MM.1S (cell line): ENCODE results near the gene PLD4.

Experiments
- DNase-seq: peaks from one replicate; pipeline ENCODE4 v3.0.0-alpha.2; 2015
- H2AFZ ChIP-seq: fragments of 300-600 bp; sonication (generic); 2 replicates; pipeline ENCODE4 v1.6.0; 2016; ENCODE audit warnings: antibody characterized with exemption, low read length
- H3F3A ChIP-seq: fragments of 300-600 bp; sonication (generic); 2 replicates; pipeline ENCODE4 v1.6.1; 2016; ENCODE audit warnings: mild to moderate bottlenecking, antibody characterized with exemption, low read length, moderate library complexity, mixed read lengths; ENCODE audit not compliant: insufficient read depth
- H3K27ac ChIP-seq: fragments of 300-600 bp; sonication (generic); 2 replicates; pipeline ENCODE4 v1.5.1; 2016; ENCODE audit warnings: mild to moderate bottlenecking, low read length
- H3K27me3 ChIP-seq: fragments of 300-600 bp; sonication (generic); replicated peaks from 2 replicates; pipeline ENCODE4 v1.6.0; 2016; ENCODE audit warnings: low read length; ENCODE audit not compliant: insufficient read depth
- H3K36me3 ChIP-seq: fragments of 300-600 bp; sonication (generic); replicated peaks from 2 replicates; pipeline ENCODE4 v1.6.1; 2016; ENCODE audit warnings: mild to moderate bottlenecking, low read length, mixed read lengths; ENCODE audit not compliant: insufficient read depth
- H3K4me1 ChIP-seq: fragments of 300-600 bp; sonication (generic); 2 replicates; pipeline ENCODE4 v1.6.1; 2016; ENCODE audit warnings: low read length, mixed read lengths
- H3K4me2 ChIP-seq: fragments of 300-600 bp; sonication (generic); 2 replicates; pipeline ENCODE4 v1.6.0; 2016; ENCODE audit warnings: low read depth, low read length
- H3K4me3 ChIP-seq: fragments of 300-600 bp; sonication (generic); 2 replicates; pipeline ENCODE4 v1.5.1; 2016; ENCODE audit warnings: low read length, mixed read lengths
- H3K79me2 ChIP-seq: fragments of 300-600 bp; sonication (generic); 2 replicates; pipeline ENCODE4 v1.6.1; 2016; ENCODE audit warnings: mixed run types, low read length, mixed read lengths
- H3K9ac ChIP-seq: fragments of 300-600 bp; sonication (generic); 2 replicates; pipeline ENCODE4 v1.6.1; 2016; ENCODE audit warnings: low read length, mixed read lengths
- H3K9me2 ChIP-seq: fragments of 300-600 bp; sonication (generic); replicated peaks from 2 replicates; pipeline ENCODE4 v1.6.1; 2016; ENCODE audit warnings: mild to moderate bottlenecking, low read length, mixed read lengths; ENCODE audit not compliant: insufficient read depth
- H3K9me3 ChIP-seq: fragments of 300-600 bp; sonication (generic); replicated peaks from 2 replicates; pipeline ENCODE4 v1.6.1; 2016; ENCODE audit warnings: mild to moderate bottlenecking, low read length, mixed read lengths; ENCODE audit not compliant: insufficient read depth
- H4K20me1 ChIP-seq: fragments of 300-600 bp; sonication (generic); 2 replicates; pipeline ENCODE4 v1.6.1; 2016; ENCODE audit warnings: mild to moderate bottlenecking, low read length, moderate library complexity, mixed read lengths; ENCODE audit not compliant: insufficient read depth
- EZH2 ChIP-seq: fragments of 300-600 bp; sonication (generic); optimal IDR thresholded peaks from 2 replicates; pipeline ENCODE3; 2017; ENCODE audit warnings: low read depth, mild to moderate bottlenecking, antibody characterized with exemption, low read length, mixed read lengths
- EZH2phosphoT487 ChIP-seq: fragments of 300-600 bp; sonication (generic); IDR thresholded peaks from 2 replicates; pipeline ENCODE4 v1.6.1; 2018; ENCODE audit warnings: antibody characterized with exemption, low read length
- TF ChIP-seq, protein P1 (sequence below): fragments of 300-600 bp; sonication (generic); IDR thresholded peaks from 2 replicates; pipeline ENCODE4 v1.5.1; 2016; ENCODE audit warnings: antibody characterized with exemption, low read length, mixed read lengths

PLD4 gene

GRCh38 chr14:104969741-104970230, 45.1 kb downstream of the PLD4 start:
- Histone ChIP-seq H3K79me2 (no peaks in the 10 kb centered on the region), H3K4me3 (no peak overlapping the region), H3K4me2 (no peak overlapping the region), H4K20me1 (no peaks in the 10 kb centered on the region), H3K27me3 (peaks cover 36% of the 10 kb centered on the region), H3K27ac (no peak overlapping the region), H3K4me1 (no peaks in the 10 kb centered on the region), H3K9me3 (no peaks in the 10 kb centered on the region), H3K36me3 (no peaks in the 10 kb centered on the region), H3F3A (no peaks in the 10 kb centered on the region), H2AFZ (no peak overlapping the region), H3K9me2 (no peaks in the 10 kb centered on the region), H3K9ac (no peak overlapping the region)
- DNase-seq, result no peak
- TF ChIP-seq EZH2 (no peak), EZH2phosphoT487 (no peak)
- TF ChIP-seq, protein P1, sequence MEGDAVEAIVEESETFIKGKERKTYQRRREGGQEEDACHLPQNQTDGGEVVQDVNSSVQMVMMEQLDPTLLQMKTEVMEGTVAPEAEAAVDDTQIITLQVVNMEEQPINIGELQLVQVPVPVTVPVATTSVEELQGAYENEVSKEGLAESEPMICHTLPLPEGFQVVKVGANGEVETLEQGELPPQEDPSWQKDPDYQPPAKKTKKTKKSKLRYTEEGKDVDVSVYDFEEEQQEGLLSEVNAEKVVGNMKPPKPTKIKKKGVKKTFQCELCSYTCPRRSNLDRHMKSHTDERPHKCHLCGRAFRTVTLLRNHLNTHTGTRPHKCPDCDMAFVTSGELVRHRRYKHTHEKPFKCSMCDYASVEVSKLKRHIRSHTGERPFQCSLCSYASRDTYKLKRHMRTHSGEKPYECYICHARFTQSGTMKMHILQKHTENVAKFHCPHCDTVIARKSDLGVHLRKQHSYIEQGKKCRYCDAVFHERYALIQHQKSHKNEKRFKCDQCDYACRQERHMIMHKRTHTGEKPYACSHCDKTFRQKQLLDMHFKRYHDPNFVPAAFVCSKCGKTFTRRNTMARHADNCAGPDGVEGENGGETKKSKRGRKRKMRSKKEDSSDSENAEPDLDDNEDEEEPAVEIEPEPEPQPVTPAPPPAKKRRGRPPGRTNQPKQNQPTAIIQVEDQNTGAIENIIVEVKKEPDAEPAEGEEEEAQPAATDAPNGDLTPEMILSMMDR, result no peak

GRCh38 chr14:104970231-104971068, 45.8 kb downstream of the PLD4 start:
- Histone ChIP-seq H3K79me2 (no peaks in the 10 kb centered on the region), H4K20me1 (no peaks in the 10 kb centered on the region), H3K9me2 (no peaks in the 10 kb centered on the region), H3F3A (no peaks in the 10 kb centered on the region), H2AFZ (no peak overlapping the region), H3K4me3 (no peak overlapping the region), H3K4me1 (no peaks in the 10 kb centered on the region), H3K4me2 (no peak overlapping the region), H3K27ac (no peak overlapping the region), H3K9me3 (no peaks in the 10 kb centered on the region), H3K9ac (no peak overlapping the region), H3K36me3 (no peaks in the 10 kb centered on the region), H3K27me3 (peaks cover 34% of the 10 kb centered on the region)
- TF ChIP-seq, protein P1, result no peak
- TF ChIP-seq EZH2 (no peak), EZH2phosphoT487 (no peak)
- DNase-seq, result no peak

DNA sequence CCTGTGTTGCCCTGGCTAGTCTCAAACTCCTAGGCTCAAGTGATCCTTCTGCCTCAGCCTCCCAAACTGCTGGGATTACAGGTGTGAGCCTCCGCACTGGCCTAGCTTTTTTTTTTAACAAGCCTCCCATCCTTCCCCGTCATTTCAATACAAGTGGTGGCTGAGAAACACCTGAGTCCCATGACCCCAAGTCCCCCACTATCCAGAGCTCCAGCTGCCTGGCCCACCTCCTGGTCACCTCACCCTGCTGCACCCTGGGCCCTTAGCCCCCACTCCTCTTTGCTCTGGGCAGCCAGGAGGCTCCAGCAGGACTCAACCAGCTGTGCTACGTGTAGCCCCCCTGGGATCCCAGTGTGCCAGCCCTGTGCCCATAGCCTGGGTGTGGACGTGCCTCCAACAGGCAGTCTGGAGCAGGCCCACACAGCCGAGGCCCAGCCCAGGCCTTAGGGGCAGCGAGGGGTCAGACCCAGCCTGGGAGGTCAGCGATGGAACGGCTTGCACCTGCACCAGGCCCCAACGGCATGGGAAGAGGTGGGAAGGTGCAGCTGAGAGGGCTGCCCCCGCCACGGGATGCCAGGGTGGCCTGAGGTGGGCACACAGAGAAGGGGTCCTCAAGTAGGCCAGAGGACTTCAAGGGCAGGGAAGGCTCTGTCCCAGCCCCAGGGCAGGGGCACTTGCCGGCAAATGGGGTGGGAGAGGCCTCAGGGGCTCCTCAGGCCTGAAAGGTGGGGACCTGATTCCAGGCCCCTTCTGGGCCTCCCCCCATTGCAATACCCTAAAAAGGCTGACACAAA, 47.0 kb downstream of the PLD4 start:
- no peak for DNase-seq
- no peak overlapping the region for H3K4me2 ChIP-seq
- H3K36me3 ChIP-seq, result no peaks in the 10 kb centered on the region
- no peaks in the 10 kb centered on the region for H3K79me2 ChIP-seq
- no peak overlapping the region for H3K9ac ChIP-seq
- H3F3A ChIP-seq, result no peaks in the 10 kb centered on the region
- no peaks in the 10 kb centered on the region for H3K9me2 ChIP-seq
- no peaks in the 10 kb centered on the region for H4K20me1 ChIP-seq
- TF ChIP-seq EZH2 (no peak), EZH2phosphoT487 (no peak)
- TF ChIP-seq, protein P1, result no peak
- H2AFZ ChIP-seq, result no peak overlapping the region
- no peaks in the 10 kb centered on the region for H3K4me1 ChIP-seq
- no peak overlapping the region for H3K27ac ChIP-seq
- H3K4me3 ChIP-seq, result no peak overlapping the region
- peaks cover 28% of the 10 kb centered on the region for H3K27me3 ChIP-seq
- no peaks in the 10 kb centered on the region for H3K9me3 ChIP-seq
